ENCODE data around the gene LACC1.

LACC1 gene

GRCh38 chr13:43942286-43942685 is 62.6 kb downstream of the LACC1 start:
- in situ Hi-C loops (cut with MboI; ENCODE audit: low sequenced_read_pairs, unreplicated experiment), result no loop called here
- TF ChIP-seq CTCF (IDR thresholded peaks at IDR 0.05; ENCODE audit: borderline replicate concordance, control extremely low read depth, extremely low read depth, insufficient read depth, missing control alignments), result no peak
- no peak for DNase-seq (ENCODE audit: low spot score)
